HEK293T (cell line): ENCODE measurements around the gene PCDHA9.
"Not testable (repeated sequence)": the region's sequence is repeated elsewhere in the genome, so short reads cannot be mapped to it uniquely, and the experiment has no call there.

Experiments used
- ARNT ChIP-seq: fragments of 450-650 bp; IDR thresholded peaks from 2 replicates; pipeline ENCODE4 v1.6.1; 2017; ENCODE audit warnings: mild to moderate bottlenecking
- BHLHE40 ChIP-seq: fragments of 450-650 bp; IDR thresholded peaks from 2 replicates; pipeline ENCODE4 v1.6.1; 2016; ENCODE audit warnings: mild to moderate bottlenecking, moderate library complexity, borderline replicate concordance
- CTBP1 ChIP-seq: fragments of 450-650 bp; IDR thresholded peaks from 2 replicates; pipeline ENCODE4 v1.6.1; 2016; ENCODE audit warnings: borderline replicate concordance
- ELF4 ChIP-seq: fragments of 450-650 bp; IDR thresholded peaks from 2 replicates; pipeline ENCODE4 v1.6.1; 2017; ENCODE audit warnings: antibody characterized with exemption
- FOXA1 ChIP-seq: fragments of 450-650 bp; IDR thresholded peaks from 2 replicates; pipeline ENCODE4 v1.6.1; 2016; ENCODE audit warnings: mild to moderate bottlenecking
- FOXK2 ChIP-seq: fragments of 450-650 bp; IDR thresholded peaks from 2 replicates; pipeline ENCODE4 v1.6.1; 2016; ENCODE audit warnings: mild to moderate bottlenecking
- FOXM1 ChIP-seq: fragments of 450-650 bp; IDR thresholded peaks from 2 replicates; pipeline ENCODE4 v1.6.1; 2017; ENCODE audit warnings: mild to moderate bottlenecking, borderline replicate concordance
- HDGF ChIP-seq: fragments of 450-650 bp; IDR thresholded peaks from 2 replicates; pipeline ENCODE4 v1.6.1; 2017; ENCODE audit warnings: antibody characterized with exemption, borderline replicate concordance
- L3MBTL2 ChIP-seq: fragments of 450-650 bp; conservative IDR thresholded peaks from 2 replicates; pipeline ENCODE4 v1.6.1; 2016; ENCODE audit warnings: mild to moderate bottlenecking
- NFRKB ChIP-seq: fragments of 450-650 bp; IDR thresholded peaks from 2 replicates; pipeline ENCODE4 v1.6.1; 2016; ENCODE audit warnings: mild to moderate bottlenecking, moderate library complexity
- SP1 ChIP-seq: fragments of 450-650 bp; IDR thresholded peaks from 2 replicates; pipeline ENCODE4 v1.6.1; 2017
- SUZ12 ChIP-seq: fragments of 450-650 bp; IDR thresholded peaks from 2 replicates; pipeline ENCODE4 v1.6.1; 2016; ENCODE audit warnings: mild to moderate bottlenecking
- TARDBP ChIP-seq: fragments of 450-650 bp; IDR thresholded peaks from 2 replicates; pipeline ENCODE4 v1.6.1; 2016
- ZNF384 ChIP-seq: fragments of 450-650 bp; IDR thresholded peaks from 2 replicates; pipeline ENCODE4 v1.6.1; 2016

DNA sequence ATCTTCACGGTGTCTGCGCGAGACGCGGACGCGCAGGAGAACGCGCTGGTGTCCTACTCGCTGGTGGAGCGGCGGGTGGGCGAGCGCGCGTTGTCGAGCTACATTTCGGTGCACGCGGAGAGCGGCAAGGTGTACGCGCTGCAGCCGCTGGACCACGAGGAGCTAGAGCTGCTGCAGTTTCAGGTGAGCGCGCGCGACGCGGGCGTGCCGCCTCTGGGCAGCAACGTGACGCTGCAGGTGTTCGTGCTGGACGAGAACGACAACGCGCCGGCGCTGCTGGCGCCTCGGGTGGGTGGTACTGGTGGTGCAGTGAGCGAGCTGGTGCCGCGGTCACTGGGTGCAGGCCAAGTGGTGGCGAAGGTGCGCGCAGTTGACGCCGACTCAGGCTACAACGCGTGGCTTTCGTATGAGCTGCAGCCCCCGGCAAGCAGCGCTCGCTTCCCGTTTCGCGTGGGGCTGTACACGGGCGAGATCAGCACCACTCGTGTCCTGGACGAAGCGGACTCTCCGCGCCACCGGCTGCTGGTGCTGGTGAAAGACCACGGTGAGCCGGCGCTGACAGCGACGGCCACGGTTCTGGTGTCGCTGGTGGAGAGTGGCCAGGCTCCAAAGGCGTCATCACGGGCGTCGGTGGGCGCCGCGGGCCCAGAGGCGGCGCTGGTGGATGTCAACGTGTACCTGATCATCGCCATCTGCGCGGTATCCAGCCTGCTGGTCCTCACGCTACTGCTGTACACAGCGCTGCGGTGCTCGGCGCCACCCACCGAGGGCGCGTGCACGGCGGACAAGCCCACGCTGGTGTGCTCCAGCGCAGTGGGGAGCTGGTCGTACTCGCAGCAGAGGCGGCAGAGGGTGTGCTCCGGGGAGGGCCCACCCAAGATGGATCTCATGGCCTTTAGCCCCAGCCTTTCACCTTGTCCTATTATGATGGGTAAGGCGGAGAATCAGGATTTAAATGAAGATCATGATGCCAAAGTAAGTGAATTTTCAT is 18.4 kb upstream of the PCDHA9 start:
- TF ChIP-seq SP1, SUZ12, BHLHE40, L3MBTL2, NFRKB, ELF4, TARDBP, ARNT, FOXA1, FOXK2, HDGF, FOXM1, ZNF384, CTBP1: not testable (repeated sequence)
